ENCODE data around the gene PPFIA4.

DNA sequence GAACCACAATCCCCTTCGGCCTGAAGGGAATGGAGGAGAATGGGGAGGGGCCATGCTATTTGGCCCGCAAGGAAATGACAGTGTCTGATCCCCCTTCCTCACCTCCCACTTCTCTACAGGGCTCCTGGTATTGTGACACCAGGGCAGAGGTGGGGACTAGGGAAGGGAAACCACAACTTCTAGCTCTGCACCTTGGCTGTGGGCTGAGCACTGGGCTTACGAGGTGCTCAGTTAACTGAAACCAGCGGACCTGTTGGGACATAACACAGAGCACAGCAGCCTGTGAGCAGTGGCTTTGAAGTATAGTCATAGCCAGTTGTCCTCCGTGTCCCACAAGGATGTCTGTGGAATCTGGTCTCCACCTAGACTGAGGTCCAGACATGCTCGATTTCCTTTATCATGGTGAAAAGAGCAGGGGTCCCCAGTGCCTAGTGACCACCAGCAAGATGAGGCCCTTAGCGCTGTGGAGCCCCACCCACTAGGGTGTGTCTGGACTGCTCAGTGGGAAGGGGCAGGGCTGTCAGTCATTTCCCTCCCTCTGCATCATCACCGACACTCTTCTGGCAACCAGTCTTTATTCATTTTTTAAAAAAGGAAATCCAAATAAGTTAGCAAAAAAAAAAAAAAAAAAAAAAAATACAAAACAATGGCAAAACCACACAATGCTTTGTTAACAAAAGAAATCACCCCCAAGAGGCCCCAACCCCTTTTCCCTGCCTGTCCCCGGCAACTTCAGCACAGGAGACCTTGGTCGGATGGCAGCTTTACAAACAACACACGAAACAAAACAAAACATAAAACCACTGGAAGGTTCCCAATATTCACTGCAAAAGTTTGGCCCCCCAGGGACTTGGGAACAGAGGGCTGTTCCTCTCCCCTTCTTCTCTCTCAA lies 56.5 kb downstream of the PPFIA4 start:
- TF ChIP-seq POLR2AphosphoS5 (IDR thresholded peaks at IDR 0.05): no peak
- TF ChIP-seq POLR2A (IDR thresholded peaks at IDR 0.05): no peak

All from spleen (tissue), 3 donors.